HCT116 (cell line): ENCODE results near the gene PDE10A.

Source experiments
- EGR1 ChIP-seq: IDR thresholded peaks from 2 replicates; pipeline ENCODE4 v1.6.1; 2012; ENCODE audit warnings: low read depth
- POLR2A ChIP-seq: IDR thresholded peaks from 2 replicates; pipeline ENCODE4 v1.7.0; 2011; ENCODE audit warnings: borderline replicate concordance; ENCODE audit not compliant: insufficient read depth, insufficient read length; ENCODE audit errors: extremely low read depth
- POLR2AphosphoS5 ChIP-seq: IDR thresholded peaks from 2 replicates; pipeline ENCODE4 v1.6.1; 2011; ENCODE audit warnings: mild to moderate bottlenecking, low read depth, low read length, moderate library complexity
- RAD21 ChIP-seq: IDR thresholded peaks from 2 replicates; pipeline ENCODE4 v1.6.1; 2012; ENCODE audit warnings: low read depth, mild to moderate bottlenecking
- SP1 ChIP-seq: IDR thresholded peaks from 2 replicates; pipeline ENCODE4 v1.6.1; 2012; ENCODE audit warnings: low read depth
- YY1 ChIP-seq: IDR thresholded peaks from 2 replicates; pipeline ENCODE4 v1.6.1; 2011; ENCODE audit warnings: low read length, low read depth, moderate library complexity, mild to moderate bottlenecking; ENCODE audit not compliant: insufficient replicate concordance; ENCODE audit errors: extremely low read depth
- ZBTB33 ChIP-seq: IDR thresholded peaks from 2 replicates; pipeline ENCODE4 v1.6.1; 2011; ENCODE audit warnings: mild to moderate bottlenecking, low read length, moderate library complexity; ENCODE audit not compliant: insufficient replicate concordance; ENCODE audit errors: extremely low read depth
- TF ChIP-seq, protein P1 (sequence below), 3 experiments: fragments of 200-600 bp in 1 of 3; sonication (generic) in 1 of 3; IDR thresholded peaks in 2 of 3; conservative IDR thresholded peaks in 1 of 3; 2 replicates each; pipeline ENCODE4 v1.5.1; 2012 to 2017; ENCODE audit warnings: low read depth in 2 of 3, low read length in 2 of 3, antibody characterized with exemption in 1 of 3, borderline replicate concordance in 1 of 3, control low read depth in 1 of 3, mild to moderate bottlenecking in 1 of 3, mixed read lengths in 1 of 3, mixed run types in 1 of 3, moderate library complexity in 1 of 3; ENCODE audit not compliant: insufficient read depth in 1 of 3

DNA sequence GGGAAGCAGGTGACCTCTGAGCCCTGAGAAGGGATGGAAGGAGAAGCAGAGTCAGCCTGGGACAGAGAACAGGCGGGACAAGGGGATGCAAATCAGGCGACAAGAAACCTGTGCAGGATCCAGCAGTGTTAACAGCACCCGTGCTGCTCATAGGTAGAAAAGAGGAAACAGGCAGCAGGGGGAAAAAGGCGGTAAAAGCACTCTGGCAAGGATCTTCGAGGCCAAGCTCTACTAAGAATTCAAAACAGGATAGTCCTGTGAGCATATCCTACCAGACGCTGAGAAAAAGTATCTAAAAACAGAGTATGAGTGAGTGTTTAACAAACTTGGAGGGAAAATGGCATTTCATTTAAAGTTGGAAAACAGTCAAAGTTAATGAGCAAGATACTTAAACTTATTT, 370.4 kb downstream of the PDE10A start:
- TF ChIP-seq YY1 (no peak), POLR2AphosphoS5 (no peak), SP1 (no peak), POLR2A (no peak), ZBTB33 (no peak), RAD21 (no peak), EGR1 (no peak)
- TF ChIP-seq, protein P1, sequence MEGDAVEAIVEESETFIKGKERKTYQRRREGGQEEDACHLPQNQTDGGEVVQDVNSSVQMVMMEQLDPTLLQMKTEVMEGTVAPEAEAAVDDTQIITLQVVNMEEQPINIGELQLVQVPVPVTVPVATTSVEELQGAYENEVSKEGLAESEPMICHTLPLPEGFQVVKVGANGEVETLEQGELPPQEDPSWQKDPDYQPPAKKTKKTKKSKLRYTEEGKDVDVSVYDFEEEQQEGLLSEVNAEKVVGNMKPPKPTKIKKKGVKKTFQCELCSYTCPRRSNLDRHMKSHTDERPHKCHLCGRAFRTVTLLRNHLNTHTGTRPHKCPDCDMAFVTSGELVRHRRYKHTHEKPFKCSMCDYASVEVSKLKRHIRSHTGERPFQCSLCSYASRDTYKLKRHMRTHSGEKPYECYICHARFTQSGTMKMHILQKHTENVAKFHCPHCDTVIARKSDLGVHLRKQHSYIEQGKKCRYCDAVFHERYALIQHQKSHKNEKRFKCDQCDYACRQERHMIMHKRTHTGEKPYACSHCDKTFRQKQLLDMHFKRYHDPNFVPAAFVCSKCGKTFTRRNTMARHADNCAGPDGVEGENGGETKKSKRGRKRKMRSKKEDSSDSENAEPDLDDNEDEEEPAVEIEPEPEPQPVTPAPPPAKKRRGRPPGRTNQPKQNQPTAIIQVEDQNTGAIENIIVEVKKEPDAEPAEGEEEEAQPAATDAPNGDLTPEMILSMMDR (IDR thresholded peaks at IDR 0.05 in 2 of 3, conservative IDR thresholded peaks at IDR 0.05 in 1 of 3; ENCODE audit: borderline replicate concordance in 1 of 3, insufficient read depth in 1 of 3, low read depth in 2 of 3, low read length in 2 of 3), result no peak
